Activated gamma-delta T cell (primary cell): ENCODE results near the gene UQCC5.

Source experiments
- DNase-seq: peaks from one replicate; lab custom pipeline; 2025; lab: John Stamatoyannopoulos, UW
- total RNA-seq, 2 donors: gene quantifications; one replicate each; lab custom pipeline; 2026; lab: John Stamatoyannopoulos, UW

Gene UQCC5
- total RNA-seq = 5.2 to 6.6 reads per million in 2 donors

DNA sequence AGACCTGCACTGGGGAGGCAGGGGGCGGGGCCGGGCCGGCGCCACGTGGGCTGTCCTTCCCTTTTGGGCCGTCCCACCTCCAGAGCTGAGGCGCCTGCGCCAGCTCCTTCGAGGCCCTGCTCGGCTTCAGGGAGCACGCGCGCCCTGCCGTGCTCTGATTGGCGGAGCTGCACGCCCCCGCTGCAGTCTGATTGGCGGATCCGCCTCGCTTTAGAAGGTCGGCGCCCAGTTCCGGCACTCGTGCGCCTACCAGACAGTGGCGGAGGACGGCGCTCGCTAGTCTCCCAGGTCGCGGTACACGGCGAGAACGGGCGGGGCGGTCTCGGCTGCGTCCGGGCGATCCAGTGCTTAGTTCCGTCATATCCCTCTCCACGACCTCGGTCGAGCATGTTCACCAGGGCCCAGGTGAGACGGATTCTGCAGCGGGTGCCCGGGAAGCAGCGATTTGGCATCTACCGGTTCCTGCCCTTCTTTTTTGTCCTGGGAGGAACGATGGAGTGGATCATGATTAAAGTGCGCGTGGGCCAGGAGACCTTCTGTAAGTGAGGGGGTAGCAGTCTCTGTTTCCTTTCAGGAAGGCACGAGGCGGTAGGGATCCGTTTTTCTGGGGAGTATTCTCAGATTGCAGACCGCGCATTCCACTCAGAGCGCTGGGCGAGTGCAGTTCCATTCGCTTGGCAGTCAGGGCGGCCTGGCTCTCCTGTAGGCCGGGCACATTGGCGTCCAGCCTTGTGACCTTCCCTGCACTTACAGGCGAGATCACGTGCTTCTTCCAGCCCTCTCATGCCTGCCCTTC is at the start of gene UQCC5:
TSS of gene UQCC5 (plus strand) at position 237 of the 796 bp plus-strand sequence. CDS start at position 388, 151 bp downstream.
- DNase-seq = peak; percentile 96

DNA sequence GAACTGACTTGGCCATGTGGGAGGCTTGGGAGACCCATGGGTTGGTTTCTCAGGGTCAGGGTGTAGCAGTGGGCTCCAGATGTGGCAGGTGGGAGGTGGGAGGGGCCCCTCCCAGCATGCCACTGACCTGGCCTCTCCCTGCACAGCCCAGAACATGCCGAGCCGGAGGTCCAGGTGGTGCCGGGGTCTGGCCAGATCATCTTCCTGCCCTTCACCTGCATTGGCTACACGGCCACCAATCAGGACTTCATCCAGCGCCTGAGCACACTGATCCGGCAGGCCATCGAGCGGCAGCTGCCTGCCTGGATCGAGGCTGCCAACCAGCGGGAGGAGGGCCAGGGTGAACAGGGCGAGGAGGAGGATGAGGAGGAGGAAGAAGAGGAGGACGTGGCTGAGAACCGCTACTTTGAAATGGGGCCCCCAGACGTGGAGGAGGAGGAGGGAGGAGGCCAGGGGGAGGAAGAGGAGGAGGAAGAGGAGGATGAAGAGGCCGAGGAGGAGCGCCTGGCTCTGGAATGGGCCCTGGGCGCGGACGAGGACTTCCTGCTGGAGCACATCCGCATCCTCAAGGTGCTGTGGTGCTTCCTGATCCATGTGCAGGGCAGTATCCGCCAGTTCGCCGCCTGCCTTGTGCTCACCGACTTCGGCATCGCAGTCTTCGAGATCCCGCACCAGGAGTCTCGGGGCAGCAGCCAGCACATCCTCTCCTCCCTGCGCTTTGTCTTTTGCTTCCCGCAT is 49.2 kb upstream of the UQCC5 start:
- DNase-seq = no peak

- no peak for DNase-seq
These were observed 48.4 kb upstream of the UQCC5 start for GRCh38 chr3:52487788-52488691.

DNA sequence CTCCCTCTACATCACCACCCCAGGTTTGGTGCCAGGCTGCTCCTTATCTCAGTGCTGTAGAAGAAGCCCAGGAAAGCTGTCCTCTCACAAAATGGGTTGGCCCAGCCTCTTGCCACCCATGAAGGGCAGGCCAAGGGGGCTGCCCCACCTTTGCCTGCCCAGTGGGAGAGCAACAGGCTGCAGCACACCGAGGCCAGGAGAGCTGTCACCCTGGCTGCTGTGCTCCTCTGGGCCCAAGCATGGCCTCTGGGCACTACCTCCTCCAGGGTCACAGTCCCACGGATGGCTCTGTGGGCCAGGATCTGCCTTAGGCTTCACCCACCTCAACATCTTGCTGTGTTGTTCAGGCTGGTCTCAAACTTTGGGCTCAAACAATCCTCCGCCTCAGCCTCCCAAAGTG is 47.7 kb upstream of the UQCC5 start:
- DNase-seq = no peak

DNA sequence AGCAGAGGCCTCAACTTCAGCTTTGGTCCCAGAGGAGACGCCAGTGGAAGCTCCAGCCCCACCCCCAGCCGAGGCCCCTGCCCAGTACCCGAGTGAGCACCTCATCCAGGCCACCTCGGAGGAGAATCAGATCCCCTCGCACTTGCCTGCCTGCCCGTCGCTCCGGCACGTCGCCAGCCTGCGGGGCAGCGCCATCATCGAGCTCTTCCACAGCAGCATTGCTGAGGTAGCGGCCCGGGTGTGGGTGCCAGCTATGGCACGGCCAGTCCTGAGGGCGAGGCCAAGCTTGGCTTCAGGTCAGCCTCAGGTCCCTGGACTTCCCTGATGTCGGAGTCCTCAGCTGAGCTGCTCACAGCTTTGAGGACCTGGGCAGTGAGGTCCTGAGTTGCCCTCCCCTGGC is 47.0 kb upstream of the UQCC5 start:
- no peak for DNase-seq

- DNase-seq = no peak
These were observed 46.1 kb upstream of the UQCC5 start for GRCh38 chr3:52490035-52490938.

DNA sequence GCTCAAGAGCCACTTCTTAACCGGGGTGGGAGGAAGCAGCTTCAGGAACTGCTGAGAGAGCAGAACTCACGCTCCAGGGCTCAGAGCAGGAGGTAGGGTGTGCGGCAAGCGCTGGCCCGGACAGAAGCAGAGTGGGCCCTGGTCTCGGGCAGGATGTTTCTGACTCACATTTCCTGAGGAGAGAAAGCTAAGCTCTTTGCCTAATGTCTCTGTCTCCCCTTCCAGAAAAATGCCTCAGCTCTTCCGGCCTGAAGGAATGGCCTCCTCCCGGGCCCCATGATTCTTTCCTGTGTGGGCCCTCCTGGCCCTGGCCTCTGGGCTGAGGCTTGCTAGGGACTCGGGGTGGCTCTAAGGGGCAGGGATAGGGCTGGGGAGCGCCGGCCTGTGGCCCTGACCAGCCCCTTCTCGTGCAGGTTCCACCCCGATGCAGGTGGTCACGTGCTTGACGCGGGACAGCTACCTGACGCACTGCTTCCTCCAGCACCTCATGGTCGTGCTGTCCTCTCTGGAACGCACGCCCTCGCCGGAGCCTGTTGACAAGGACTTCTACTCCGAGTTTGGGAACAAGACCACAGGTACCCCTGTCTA is 45.4 kb upstream of the UQCC5 start:
- no peak for DNase-seq

DNA sequence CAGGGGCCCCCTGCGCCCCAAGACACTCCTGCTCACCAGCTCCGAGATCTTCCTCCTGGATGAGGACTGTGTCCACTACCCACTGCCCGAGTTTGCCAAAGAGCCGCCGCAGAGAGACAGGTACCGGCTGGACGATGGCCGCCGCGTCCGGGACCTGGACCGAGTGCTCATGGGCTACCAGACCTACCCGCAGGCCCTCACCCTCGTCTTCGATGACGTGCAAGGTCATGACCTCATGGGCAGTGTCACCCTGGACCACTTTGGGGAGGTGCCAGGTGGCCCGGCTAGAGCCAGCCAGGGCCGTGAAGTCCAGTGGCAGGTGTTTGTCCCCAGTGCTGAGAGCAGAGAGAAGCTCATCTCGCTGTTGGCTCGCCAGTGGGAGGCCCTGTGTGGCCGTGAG is 44.3 kb upstream of the UQCC5 start:
- DNase-seq = no peak

DNA sequence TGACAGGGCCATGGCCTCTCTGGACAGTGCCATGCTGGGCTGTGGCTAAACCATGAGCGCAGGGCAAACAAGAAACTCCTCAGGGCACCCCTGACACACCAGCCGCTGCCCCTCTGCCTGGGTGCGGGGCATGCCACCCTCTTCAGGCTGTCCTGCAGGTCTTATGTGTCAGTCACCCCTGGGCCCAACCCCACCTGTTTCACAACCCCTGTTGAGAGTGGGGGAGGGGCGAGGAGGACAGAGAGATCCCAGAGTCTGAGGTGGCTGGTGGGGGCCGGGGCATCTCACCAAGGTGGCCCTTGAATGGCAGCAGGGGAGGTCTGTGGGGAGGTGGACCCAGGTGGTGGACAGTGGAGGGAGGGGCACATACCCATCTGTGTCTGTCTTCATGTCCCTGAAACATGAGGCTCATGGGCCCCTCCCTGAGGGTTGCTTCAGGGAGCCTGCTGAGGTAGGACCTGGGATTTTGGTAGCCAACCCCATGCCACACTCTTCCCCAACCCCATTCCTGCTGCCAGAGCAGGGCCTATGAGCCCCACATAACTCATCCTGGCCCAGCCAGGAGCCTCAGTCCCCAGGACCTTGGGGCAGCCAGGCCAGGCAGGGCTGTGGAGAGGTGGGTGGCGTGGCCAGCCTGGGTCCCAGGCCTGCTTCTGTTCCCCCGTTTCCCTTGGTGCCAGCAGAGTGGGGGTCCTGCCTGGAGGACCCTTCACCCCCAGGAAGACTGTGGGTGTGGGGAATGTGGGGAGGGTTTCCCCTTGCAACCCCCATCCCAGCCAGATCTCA is 43.0 kb upstream of the UQCC5 start:
- DNase-seq = no peak

DNA sequence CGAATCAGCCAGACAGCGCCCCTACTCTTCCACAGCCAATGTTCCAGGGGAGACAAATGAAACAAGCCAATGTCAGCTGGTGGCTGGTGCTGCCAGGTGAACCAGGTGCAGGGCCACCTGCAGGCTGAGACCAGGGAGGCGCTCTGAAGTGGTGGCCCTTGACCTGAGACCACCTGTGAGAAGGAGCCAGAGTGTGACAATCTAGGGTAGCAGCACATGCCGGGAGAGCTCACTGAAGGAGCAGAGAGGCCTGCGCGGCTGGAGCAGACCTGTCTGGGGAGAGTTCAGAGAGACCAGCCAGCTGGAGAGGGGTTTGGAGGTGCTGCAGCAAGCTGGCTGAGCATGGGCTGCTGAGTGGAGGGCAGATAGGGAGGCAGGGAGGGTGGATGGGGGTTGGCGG is 42.0 kb upstream of the UQCC5 start:
- no peak for DNase-seq

- no peak for DNase-seq
These were observed 41.4 kb upstream of the UQCC5 start, which contains the start of gene STAB1 for GRCh38 chr3:52494886-52495495. STAB1 (plus strand) TSS chr3:52495338; CDS start chr3:52495414, 76 bp downstream.

- no peak for DNase-seq
These were observed 40.4 kb upstream of the UQCC5 start for GRCh38 chr3:52495777-52496602.

DNA sequence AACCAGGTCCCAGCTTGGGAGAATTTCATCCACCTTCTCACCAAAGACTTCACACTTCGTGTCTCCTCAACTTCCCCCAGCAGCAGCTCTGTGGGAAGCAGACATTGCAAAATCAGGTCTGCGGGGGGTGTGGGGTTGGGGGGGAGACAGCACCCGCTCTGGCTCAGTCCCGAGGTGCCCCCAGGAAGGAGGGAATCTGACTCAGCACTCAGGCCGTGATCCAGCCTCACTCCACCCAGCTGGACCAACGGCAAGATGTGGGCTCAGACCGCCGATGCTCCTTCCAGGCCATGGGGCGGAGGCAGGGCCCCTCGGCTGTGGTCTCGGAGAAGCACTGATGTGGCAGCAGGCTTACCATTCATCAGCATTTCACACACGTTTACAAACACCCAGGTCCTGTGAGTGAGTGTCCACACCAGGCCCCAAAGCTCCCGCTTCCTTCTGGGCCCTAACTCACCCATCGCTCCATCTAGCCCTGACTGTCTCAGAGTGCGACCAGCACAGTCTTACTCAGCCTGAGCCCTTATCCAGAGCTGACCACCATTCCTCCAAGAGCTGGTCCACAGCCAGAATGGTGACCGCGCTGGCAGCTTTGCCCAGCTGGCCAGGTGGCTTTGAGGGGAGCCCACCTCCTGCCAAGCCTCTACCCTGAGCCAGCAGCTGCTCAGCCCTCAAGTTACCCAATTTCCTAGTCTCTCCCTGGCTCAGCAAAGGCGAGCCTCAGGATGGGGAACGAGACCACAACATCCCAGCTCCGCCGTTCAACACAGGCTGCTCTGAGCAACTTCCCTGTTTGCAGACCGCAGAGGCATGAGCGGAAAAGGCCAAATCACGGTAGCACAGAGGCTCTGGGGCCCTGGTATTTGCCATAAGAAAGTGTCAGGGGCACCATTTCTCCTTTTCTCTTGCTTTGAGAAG is 38.0 kb upstream of the UQCC5 start:
- DNase-seq = no peak

DNA sequence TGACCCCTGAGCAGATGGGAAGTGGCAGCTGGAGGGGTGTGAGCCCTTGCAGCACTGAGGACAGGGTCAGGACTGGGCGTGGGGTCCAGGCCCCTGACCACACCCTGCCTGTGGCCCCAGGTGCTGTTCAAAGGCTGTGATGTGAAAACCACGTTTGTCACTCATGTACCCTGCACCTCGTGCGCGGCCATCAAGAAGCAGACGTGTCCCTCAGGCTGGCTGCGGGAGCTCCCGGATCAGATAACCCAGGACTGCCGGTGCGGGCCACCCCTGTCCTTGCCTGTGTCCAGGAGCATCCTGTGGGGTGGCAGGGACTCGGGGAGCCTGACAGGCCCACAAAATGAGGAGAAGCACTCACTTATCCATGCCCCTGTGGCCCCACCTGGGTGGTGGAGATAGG is 35.4 kb upstream of the UQCC5 start:
- DNase-seq = no peak

DNA sequence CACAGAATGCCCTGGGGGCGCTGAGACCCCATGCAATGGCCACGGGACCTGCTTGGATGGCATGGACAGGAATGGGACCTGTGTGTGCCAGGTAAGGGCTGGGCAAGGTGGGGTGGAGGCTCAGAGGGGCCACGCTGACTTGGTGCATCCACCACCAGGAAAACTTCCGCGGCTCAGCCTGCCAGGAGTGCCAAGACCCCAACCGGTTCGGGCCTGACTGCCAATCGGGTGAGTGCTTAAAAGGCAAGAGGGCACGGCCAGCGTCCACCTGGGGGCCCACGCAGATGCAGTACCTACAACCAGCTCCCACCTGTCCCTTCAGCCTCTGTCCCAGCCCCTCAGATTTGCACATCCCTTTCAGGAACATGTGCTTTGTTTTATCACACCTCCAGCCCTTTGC is 34.4 kb upstream of the UQCC5 start:
- no peak for DNase-seq

DNA sequence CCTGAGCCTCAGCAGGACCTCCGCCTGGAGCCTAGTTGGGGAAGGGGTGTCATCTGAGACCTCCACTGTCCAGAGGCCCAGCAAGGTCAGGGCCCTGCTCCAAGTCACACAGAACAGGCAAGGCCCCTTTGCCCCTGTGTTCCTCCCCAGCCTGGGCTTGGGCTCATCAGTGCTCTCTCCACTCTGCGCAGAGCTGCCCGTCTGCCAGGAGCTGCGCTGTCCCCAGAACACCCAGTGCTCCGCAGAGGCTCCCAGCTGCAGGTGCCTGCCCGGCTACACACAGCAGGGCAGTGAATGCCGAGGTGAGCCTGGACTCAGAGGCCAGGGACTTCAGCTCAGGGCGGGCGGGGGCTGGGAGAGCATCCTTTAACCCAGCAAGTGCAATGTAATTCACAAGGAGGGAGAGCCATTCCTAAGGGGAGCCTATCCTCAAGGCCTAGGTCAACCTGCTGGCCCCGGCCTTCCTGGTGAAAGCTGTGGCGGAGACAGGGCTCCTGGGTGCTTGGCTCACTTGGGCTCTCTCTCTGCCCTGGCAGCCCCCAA is 33.5 kb upstream of the UQCC5 start:
- no peak for DNase-seq

DNA sequence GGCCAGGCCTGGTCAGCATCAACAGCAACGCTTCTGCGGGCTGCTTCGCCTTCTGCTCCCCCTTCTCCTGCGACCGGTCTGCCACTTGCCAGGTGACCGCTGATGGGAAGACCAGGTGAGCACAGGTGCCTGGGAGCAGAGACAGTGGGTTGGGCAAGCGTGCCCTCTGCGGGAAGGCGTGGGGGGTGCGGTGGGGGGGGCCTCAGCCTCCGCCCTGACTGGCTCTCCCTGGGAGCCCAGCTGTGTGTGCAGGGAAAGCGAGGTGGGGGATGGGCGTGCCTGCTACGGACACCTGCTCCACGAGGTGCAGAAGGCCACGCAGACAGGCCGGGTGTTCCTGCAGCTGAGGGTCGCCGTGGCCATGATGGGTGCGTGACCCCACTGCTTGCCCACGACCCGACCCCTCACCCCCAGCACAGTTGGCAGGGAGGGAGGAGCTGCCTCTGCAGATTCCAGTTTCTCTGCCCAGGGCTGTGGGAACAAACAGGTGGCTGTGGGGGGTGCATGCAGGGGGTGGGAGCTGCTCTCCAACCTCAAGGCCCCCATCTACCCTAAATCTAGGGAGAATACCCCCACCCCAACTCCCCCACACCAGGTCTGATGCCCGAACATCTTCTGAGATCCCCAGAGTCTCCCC is 32.5 kb upstream of the UQCC5 start:
- no peak for DNase-seq
